HCEC 1CT (cell line): ENCODE results near the gene IFNG-AS1.
A peak's percentile ranks its signal among the peaks of the same experiment; 100 is the strongest.

ENCODE experiments used
- DNase-seq: peaks from one replicate; pipeline ENCODE4 v3.0.0-alpha.2; 2017

The IFNG-AS1 gene

GRCh38 chr12:67996347-67996746 is 7.1 kb downstream of the IFNG-AS1 start:
- no peak for DNase-seq

GRCh38 chr12:67998379-67998778 is 9.1 kb downstream of the IFNG-AS1 start:
- DNase-seq, result no peak

GRCh38 chr12:67999244-67999643 is 10.0 kb downstream of the IFNG-AS1 start:
- no peak for DNase-seq

- DNase-seq, result peak; percentile 13
Measured at GRCh38 chr12:68001486-68002466, 12.5 kb downstream of the IFNG-AS1 start.

- DNase-seq, result no peak
Measured at GRCh38 chr12:68003777-68004176, 14.5 kb downstream of the IFNG-AS1 start.

GRCh38 chr12:68007033-68007432 is 17.8 kb downstream of the IFNG-AS1 start:
- DNase-seq, result no peak

GRCh38 chr12:68007466-68007865 is 18.2 kb downstream of the IFNG-AS1 start:
- DNase-seq, result peak; percentile 31

GRCh38 chr12:68011206-68011881 is 22.1 kb downstream of the IFNG-AS1 start:
- DNase-seq, result no peak

- no peak for DNase-seq
Measured at GRCh38 chr12:68011882-68012207, 22.6 kb downstream of the IFNG-AS1 start.

- DNase-seq, result no peak
Measured at GRCh38 chr12:68012712-68013111, 23.5 kb downstream of the IFNG-AS1 start.

GRCh38 chr12:68013181-68013580 is 23.9 kb downstream of the IFNG-AS1 start:
- no peak for DNase-seq

GRCh38 chr12:68016136-68016535 is 26.9 kb downstream of the IFNG-AS1 start:
- no peak for DNase-seq

- DNase-seq, result no peak
Measured at GRCh38 chr12:68018315-68018714, 29.1 kb downstream of the IFNG-AS1 start.

- DNase-seq, result no peak
Measured at GRCh38 chr12:68020049-68020448, 30.8 kb downstream of the IFNG-AS1 start.

- DNase-seq, result no peak
Measured at GRCh38 chr12:68020699-68021098, 31.5 kb downstream of the IFNG-AS1 start.

GRCh38 chr12:68028647-68029046 is 39.4 kb downstream of the IFNG-AS1 start:
- no peak for DNase-seq

GRCh38 chr12:68030248-68030647 is 41.0 kb downstream of the IFNG-AS1 start:
- no peak for DNase-seq

- no peak for DNase-seq
Measured at GRCh38 chr12:68031174-68031573, 41.9 kb downstream of the IFNG-AS1 start.

GRCh38 chr12:68031881-68032739 is 42.9 kb downstream of the IFNG-AS1 start:
- no peak for DNase-seq

- no peak for DNase-seq
Measured at GRCh38 chr12:68034567-68034966, 45.3 kb downstream of the IFNG-AS1 start.

- no peak for DNase-seq
Measured at GRCh38 chr12:68036642-68037041, 47.4 kb downstream of the IFNG-AS1 start.

- no peak for DNase-seq
Measured at GRCh38 chr12:68037616-68038255, 48.5 kb downstream of the IFNG-AS1 start.

GRCh38 chr12:68038650-68039049 is 49.4 kb downstream of the IFNG-AS1 start:
- no peak for DNase-seq
